Activated CD8-positive, alpha-beta memory T cell treated with anti-CD3 and anti-CD28 coated beads for 24 hours (primary cell): Measurements from ENCODE around the gene CIRBP.

Source experiments
- DNase-seq: peaks from one replicate; pipeline ENCODE4 v3.0.0-alpha.2; 2020

Gene CIRBP

GRCh38 chr19:1231729-1232637, 37.1 kb upstream of the CIRBP start:
- DNase-seq, result no peak

GRCh38 chr19:1232652-1233072, 36.5 kb upstream of the CIRBP start:
- no peak for DNase-seq

GRCh38 chr19:1233115-1233667, 35.9 kb upstream of the CIRBP start:
- no peak for DNase-seq

GRCh38 chr19:1234051-1234954, 34.8 kb upstream of the CIRBP start:
- DNase-seq, result no peak

GRCh38 chr19:1234955-1235380, 34.2 kb upstream of the CIRBP start:
- no peak for DNase-seq

GRCh38 chr19:1235625-1236538, 33.2 kb upstream of the CIRBP start:
- DNase-seq, result no peak

- DNase-seq, result no peak
These were observed 32.6 kb upstream of the CIRBP start for GRCh38 chr19:1236576-1236975.

- peak; percentile 71 for DNase-seq
These were observed 32.0 kb upstream of the CIRBP start for GRCh38 chr19:1237027-1237659.

GRCh38 chr19:1237754-1238368, 31.3 kb upstream of the CIRBP start, which contains the start of gene CBARP:
TSS of gene CBARP (minus strand) at chr19:1238005. CDS start at chr19:1236100, 1,905 bp downstream.
- DNase-seq, result no peak

- DNase-seq, result peak; percentile 80
These were observed 30.5 kb upstream of the CIRBP start for GRCh38 chr19:1238369-1239303.

GRCh38 chr19:1239420-1239795, 29.7 kb upstream of the CIRBP start:
- DNase-seq, result no peak

- DNase-seq, result peak; percentile 99
These were observed 29.1 kb upstream of the CIRBP start for GRCh38 chr19:1239796-1240737.

- DNase-seq, result no peak
These were observed 28.2 kb upstream of the CIRBP start for GRCh38 chr19:1240925-1241324.

GRCh38 chr19:1241417-1242095, 27.6 kb upstream of the CIRBP start, which contains the start of gene ATP5F1D:
TSS of gene ATP5F1D (plus strand) at chr19:1241751. CDS start at chr19:1241851, 100 bp downstream.
- DNase-seq, result peak; percentile 97

- peak; percentile 97 for DNase-seq
These were observed 25.1 kb upstream of the CIRBP start for GRCh38 chr19:1243768-1244692.

- DNase-seq, result peak; percentile 69
These were observed 24.3 kb upstream of the CIRBP start for GRCh38 chr19:1244693-1245451.
